GM23338 (cell line): ENCODE data around the gene RNGTT. TPM values are rescaled to one million over a fixed set of nuclear protein-coding genes. Genes with fewer than 3 reads are reported as not detected.
A peak's percentile ranks its signal among the peaks of the same experiment; 100 is the strongest.

Source experiments
- ATAC-seq: fragments of 200-7000 bp; cut with Tn5 transposase; 3 replicates; pipeline ENCODE4 v1.9.1; 2020
- DNase-seq: peaks from one replicate; pipeline ENCODE4 v3.0.0-alpha.2; 2015; ENCODE audit warnings: low spot score
- H2AFZ ChIP-seq: fragments of 200-600 bp; sonication (generic); 2 replicates; pipeline ENCODE4 v1.8.0; 2016; ENCODE audit warnings: antibody characterized with exemption, mild to moderate bottlenecking, moderate library complexity
- H3F3A ChIP-seq: fragments of 200-600 bp; sonication (generic); replicated peaks from 2 replicates; pipeline ENCODE4 v1.8.0; 2017; ENCODE audit warnings: antibody characterized with exemption, mixed run types, low read depth
- H3K27ac ChIP-seq: fragments of 200-600 bp; sonication (generic); 2 replicates; pipeline ENCODE4 v1.6.1; 2016; ENCODE audit warnings: low read depth
- H3K27me3 ChIP-seq: fragments of 200-600 bp; sonication (generic); 2 replicates; pipeline ENCODE4 v1.8.0; 2016; ENCODE audit warnings: mild to moderate bottlenecking, mixed run types, moderate library complexity; ENCODE audit not compliant: insufficient read depth
- H3K36me3 ChIP-seq: fragments of 200-600 bp; sonication (generic); 2 replicates; pipeline ENCODE4 v1.8.0; 2016; ENCODE audit warnings: mild to moderate bottlenecking; ENCODE audit not compliant: insufficient read depth
- H3K4me1 ChIP-seq: fragments of 200-600 bp; sonication (generic); 2 replicates; pipeline ENCODE4 v1.8.0; 2016; ENCODE audit warnings: mild to moderate bottlenecking, moderate library complexity; ENCODE audit not compliant: insufficient read depth
- H3K4me2 ChIP-seq: fragments of 200-600 bp; sonication (generic); 2 replicates; pipeline ENCODE4 v1.7.1; 2017; ENCODE audit warnings: mixed run types
- H3K4me3 ChIP-seq: fragments of 200-600 bp; sonication (generic); 2 replicates; pipeline ENCODE4 v1.6.1; 2016; ENCODE audit warnings: mixed run types
- H3K79me2 ChIP-seq: fragments of 200-600 bp; sonication (generic); replicated peaks from 2 replicates; pipeline ENCODE4 v1.8.0; 2017; ENCODE audit warnings: mild to moderate bottlenecking; ENCODE audit not compliant: insufficient read depth
- H3K9me2 ChIP-seq: fragments of 200-600 bp; sonication (generic); 2 replicates; pipeline ENCODE4 v1.8.0; 2017; ENCODE audit not compliant: insufficient read depth
- H4K20me1 ChIP-seq: fragments of 200-600 bp; sonication (generic); replicated peaks from 2 replicates; pipeline ENCODE4 v1.8.0; 2017; ENCODE audit warnings: mild to moderate bottlenecking; ENCODE audit not compliant: insufficient read depth
- H3K27ac Mint-ChIP-seq: 2 replicates; pipeline ENCODE4 v1.8.0; 2020; ENCODE audit warnings: inconsistent platforms, mild to moderate bottlenecking, moderate library complexity, mixed read lengths
- H3K27me3 Mint-ChIP-seq: 3 replicates; pipeline ENCODE4 v1.8.0; 2022; ENCODE audit warnings: low read depth, mild to moderate bottlenecking, moderate library complexity, mixed read lengths, inconsistent platforms; ENCODE audit not compliant: insufficient read depth, poor library complexity
- H3K36me3 Mint-ChIP-seq: 3 replicates; pipeline ENCODE4 v1.8.0; 2021; ENCODE audit warnings: low read depth, mild to moderate bottlenecking, inconsistent platforms, moderate library complexity, mixed read lengths
- H3K4me1 Mint-ChIP-seq: 3 replicates; pipeline ENCODE4 v1.8.0; 2020; ENCODE audit warnings: mild to moderate bottlenecking, inconsistent platforms, mixed read lengths
- H3K4me3 Mint-ChIP-seq: 3 replicates; pipeline ENCODE4 v1.8.0; 2021; ENCODE audit warnings: moderate library complexity, mild to moderate bottlenecking, inconsistent platforms, mixed read lengths
- H3K9me3 Mint-ChIP-seq: 3 replicates; pipeline ENCODE4 v1.8.0; 2020; ENCODE audit warnings: moderate library complexity, mild to moderate bottlenecking, inconsistent platforms, mixed read lengths
- CREB1 ChIP-seq: fragments of 250-450 bp; sonication (Bioruptor Pico); IDR thresholded peaks from 2 replicates; pipeline ENCODE4 v1.5.0; 2020; ENCODE audit warnings: low read depth, mild to moderate bottlenecking, moderate library complexity
- ETS1 ChIP-seq: IDR thresholded peaks from 2 replicates; pipeline ENCODE4 v1.6.1; 2016; ENCODE audit warnings: antibody characterized with exemption
- EZH2 ChIP-seq: fragments of 200-600 bp; sonication (generic); IDR thresholded peaks from one replicate; pipeline ENCODE4 v1.8.0; 2017; ENCODE audit warnings: antibody characterized with exemption, mild to moderate bottlenecking, low read depth; ENCODE audit not compliant: unreplicated experiment
- EZH2phosphoT487 ChIP-seq: fragments of 200-600 bp; sonication (generic); IDR thresholded peaks from one replicate; pipeline ENCODE4 v1.8.1; 2018; ENCODE audit warnings: antibody characterized with exemption; ENCODE audit not compliant: unreplicated experiment
- JUNB ChIP-seq: IDR thresholded peaks from one replicate; pipeline ENCODE4 v1.6.1; 2016; ENCODE audit warnings: antibody characterized with exemption; ENCODE audit not compliant: unreplicated experiment
- POLR2AphosphoS5 ChIP-seq: IDR thresholded peaks from 2 replicates; pipeline ENCODE4 v1.6.1; 2016; ENCODE audit warnings: antibody characterized with exemption, low read depth
- STAT1 ChIP-seq: IDR thresholded peaks from one replicate; pipeline ENCODE4 v1.6.1; 2016; ENCODE audit warnings: antibody characterized with exemption; ENCODE audit not compliant: unreplicated experiment
- ZNF331 ChIP-seq: fragments of 250-450 bp; sonication (Bioruptor Pico); IDR thresholded peaks from 2 replicates; pipeline ENCODE4 v1.5.0; 2020; ENCODE audit warnings: low read depth, mild to moderate bottlenecking, moderate library complexity
- ZNF462 ChIP-seq: fragments of 250-450 bp; sonication (Bioruptor Pico); IDR thresholded peaks from 2 replicates; pipeline ENCODE4 v1.5.0; 2020; ENCODE audit warnings: mild to moderate bottlenecking, moderate library complexity
- polyA plus RNA-seq: library from polyadenylated mRNA; unstranded; fragments of >200 nt; fragmentation: Nextera tagmentation; extraction: Ambion mirVana; gene quantifications from 2 replicates; pipeline ENCODE4 v1.2.1, GENCODE V29; 2016
- total RNA-seq: library from RNA; depleted of rRNA; stranded (reverse); fragments of >200 nt; shearing (Covaris generic); gene quantifications from 2 replicates; pipeline ENCODE4 v1.2.3, GENCODE V29; 2014

Gene RNGTT
- total and polyA plus RNA-seq, 2 experiments from 2014 or later, result 11.2 to 29.2 TPM

GRCh38 chr6:88574651-88575050 lies 388.8 kb downstream of the RNGTT start:
- TF ChIP-seq EZH2phosphoT487 (no peak), ZNF462 (CRISPR knock-in tag) (no peak), JUNB (no peak)
- Histone ChIP-seq H4K20me1 (no peaks in the 10 kb centered on the region), H3K79me2 (no peaks in the 10 kb centered on the region), H3K4me1 (no peaks in the 10 kb centered on the region), H3K36me3 (no peaks in the 10 kb centered on the region), H3K4me3 (no peak overlapping the region), H3F3A (no peaks in the 10 kb centered on the region), H3K4me2 (no peak overlapping the region), H3K27ac (no peak overlapping the region), H2AFZ (no peak overlapping the region), H3K9me2 (0 out of 2 replicates have a peak, but pooled peaks cover 4% of the 10 kb centered on the region), H3K27me3 (no peaks in the 10 kb centered on the region)
- no peak for DNase-seq
- no peak overlapping the region for H3K4me3 Mint-ChIP-seq
- peaks cover 10% of the 10 kb centered on the region for H3K4me1 Mint-ChIP-seq
- no peaks in the 10 kb centered on the region for H3K27me3 Mint-ChIP-seq
- ATAC-seq, result no peak; the same call in 2 of the 3 replicates
- H3K36me3 Mint-ChIP-seq, result peaks cover 10% of the 10 kb centered on the region
- no peak overlapping the region for H3K27ac Mint-ChIP-seq
- peaks cover 14% of the 10 kb centered on the region for H3K9me3 Mint-ChIP-seq

- Histone ChIP-seq H3K4me2 (no peak overlapping the region), H3K27ac (no peak overlapping the region), H3F3A (no peaks in the 10 kb centered on the region), H4K20me1 (no peaks in the 10 kb centered on the region), H3K4me1 (no peaks in the 10 kb centered on the region), H3K79me2 (no peaks in the 10 kb centered on the region), H3K27me3 (no peaks in the 10 kb centered on the region), H3K36me3 (no peaks in the 10 kb centered on the region), H3K4me3 (no peak overlapping the region), H3K9me2 (0 out of 2 replicates have a peak, but pooled peaks cover 4% of the 10 kb centered on the region), H2AFZ (no peak overlapping the region)
- DNase-seq (no peak), ATAC-seq (peak; percentile 90)
- Mint-ChIP-seq H3K36me3 (peaks cover 15% of the 10 kb centered on the region), H3K27me3 (peaks cover 3% of the 10 kb centered on the region), H3K4me1 (peaks cover 10% of the 10 kb centered on the region), H3K9me3 (peaks cover 20% of the 10 kb centered on the region), H3K27ac (no peak overlapping the region), H3K4me3 (no peak overlapping the region)
- no peak for TF ChIP-seq EZH2phosphoT487
- TF ChIP-seq CREB1 (CRISPR knock-in tag), result no peak
- no peak for TF ChIP-seq STAT1
- no peak for TF ChIP-seq POLR2AphosphoS5
- no peak for TF ChIP-seq ETS1
- no peak for TF ChIP-seq EZH2
- TF ChIP-seq ZNF331 (CRISPR knock-in tag), result no peak
Measured at GRCh38 chr6:88574031-88574430, 389.4 kb downstream of the RNGTT start.
